SK-N-SH (cell line): ENCODE results near the gene ZNF646. TPM values are rescaled to one million over a fixed set of nuclear protein-coding genes. Genes with fewer than 3 reads are reported as not detected.
A peak's percentile ranks its signal among the peaks of the same experiment; 100 is the strongest.

ENCODE experiments used
- CTCF ChIA-PET: fragments of 300-600, 350-600 bp; formaldehyde crosslinking; extraction: SDS; loops from one replicate; lab custom pipeline; 2021; lab: Yijun Ruan, JAX
- POLR2A ChIA-PET: fragments of 350-600 bp; sonication (Branson Sonifier 250); formaldehyde crosslinking; extraction: SDS; loops from one replicate; lab custom pipeline; 2020; ENCODE audit warnings: antibody characterized with exemption, inconsistent platforms; lab: Yijun Ruan, JAX
- DNase-seq: peaks from one replicate; pipeline ENCODE4 v3.0.0; 2012
- H2AFZ ChIP-seq: fragments of 200-600 bp; sonication (generic); 2 replicates; pipeline ENCODE4 v1.8.1; 2016; ENCODE audit warnings: antibody characterized with exemption, mild to moderate bottlenecking, low read depth
- H3F3A ChIP-seq: fragments of 200-600 bp; sonication (generic); replicated peaks from 2 replicates; pipeline ENCODE3; 2016; ENCODE audit warnings: antibody characterized with exemption, mild to moderate bottlenecking; ENCODE audit not compliant: insufficient read depth
- H3K27ac ChIP-seq, 2 experiments: fragments of 200-500 bp in 1 of 2; fragments of 200-600 bp in 1 of 2; sonication (Bioruptor generic) in 1 of 2; sonication (generic), shearing (Covaris generic) in 1 of 2; 2 replicates each; pipeline versions ENCODE4 v1.5.1 to v1.6.1; 2014 to 2016; ENCODE audit warnings: low read depth in 2 of 2, inconsistent platforms in 1 of 2, low read length in 1 of 2, mild to moderate bottlenecking in 1 of 2, mixed read lengths in 1 of 2
- H3K27me3 ChIP-seq: fragments of 200-600 bp; sonication (generic), shearing (Covaris generic); 2 replicates; pipeline ENCODE4 v1.6.1; 2016; ENCODE audit warnings: mixed run types; ENCODE audit not compliant: insufficient read depth
- H3K36me3 ChIP-seq, 2 experiments: fragments of 200-500 bp in 1 of 2; fragments of 200-600 bp in 1 of 2; sonication (Bioruptor generic) in 1 of 2; sonication (generic) in 1 of 2; replicated peaks in 1 of 2; 2 replicates each; pipeline versions ENCODE3 to v1.5.1; 2014 to 2016; ENCODE audit warnings: low read length in 1 of 2, mild to moderate bottlenecking in 1 of 2; ENCODE audit not compliant: insufficient read depth in 2 of 2, control insufficient read depth in 1 of 2
- H3K4me1 ChIP-seq, 2 experiments: fragments of 200-500 bp in 1 of 2; fragments of 200-600 bp in 1 of 2; sonication (Bioruptor generic) in 1 of 2; sonication (generic), shearing (Covaris generic) in 1 of 2; 2 replicates each; pipeline versions ENCODE4 v1.5.1 to v1.6.1; 2014 to 2016; ENCODE audit warnings: low read depth in 1 of 2, low read length in 1 of 2, mixed run types in 1 of 2; ENCODE audit not compliant: insufficient read depth in 2 of 2, control insufficient read depth in 1 of 2
- H3K4me2 ChIP-seq: fragments of 200-600 bp; sonication (generic), shearing (Covaris generic); 2 replicates; pipeline ENCODE4 v1.6.1; 2017; ENCODE audit warnings: mixed run types
- H3K4me3 ChIP-seq, 2 experiments: fragments of 200-500 bp in 1 of 2; fragments of 200-600 bp in 1 of 2; sonication (Bioruptor generic) in 1 of 2; sonication (generic), shearing (Covaris generic) in 1 of 2; 2 replicates each; pipeline versions ENCODE4 v1.5.1 to v1.8.1; 2014 to 2016; ENCODE audit warnings: low read depth in 2 of 2, inconsistent platforms in 1 of 2, low read length in 1 of 2, mild to moderate bottlenecking in 1 of 2, mixed read lengths in 1 of 2, moderate library complexity in 1 of 2
- H3K79me2 ChIP-seq: fragments of 200-600 bp; sonication (generic); 2 replicates; pipeline ENCODE4 v1.8.1; 2017; ENCODE audit warnings: mild to moderate bottlenecking; ENCODE audit not compliant: insufficient read depth
- H3K9ac ChIP-seq: fragments of 200-600 bp; sonication (generic); 2 replicates; pipeline ENCODE4 v1.6.1; 2017; ENCODE audit warnings: mixed run types
- H3K9me2 ChIP-seq: fragments of 200-600 bp; sonication (generic); 2 replicates; pipeline ENCODE4 v1.6.1; 2017; ENCODE audit warnings: mixed run types
- H3K9me3 ChIP-seq: fragments of 200-600 bp; sonication (generic); 2 replicates; pipeline ENCODE4 v1.6.1; 2017; ENCODE audit warnings: mixed run types, mild to moderate bottlenecking, moderate library complexity
- H4K20me1 ChIP-seq: fragments of 200-600 bp; sonication (generic); 2 replicates; pipeline ENCODE4 v1.6.1; 2017; ENCODE audit warnings: mild to moderate bottlenecking, mixed run types; ENCODE audit not compliant: insufficient read depth
- CHD2 ChIP-seq: fragments of 150-350 bp; IDR thresholded peaks from 2 replicates; pipeline ENCODE4 v1.6.1; 2018; ENCODE audit warnings: low read length; ENCODE audit not compliant: partially characterized antibody
- ELF1 ChIP-seq: IDR thresholded peaks from 2 replicates; pipeline ENCODE4 v1.4.0; 2012
- EP300 ChIP-seq, 2 experiments: IDR thresholded peaks; 2 replicates each; pipeline versions ENCODE4 v1.4.0 to v1.6.1; 2012; ENCODE audit warnings: borderline replicate concordance in 1 of 2, low read depth in 1 of 2, low read length in 1 of 2
- EZH2phosphoT487 ChIP-seq: fragments of 200-600 bp; sonication (generic); IDR thresholded peaks from 2 replicates; pipeline ENCODE4 v1.6.1; 2017; ENCODE audit warnings: low read depth, mixed run types, mild to moderate bottlenecking, antibody characterized with exemption, moderate library complexity, borderline replicate concordance
- FOSL2 ChIP-seq: IDR thresholded peaks from 2 replicates; pipeline ENCODE4 v1.4.0; 2012; ENCODE audit warnings: low read depth, mild to moderate bottlenecking, moderate library complexity, borderline replicate concordance
- GATA2 ChIP-seq: sonication (generic); formaldehyde crosslinking; IDR thresholded peaks from 2 replicates; pipeline ENCODE4 v1.5.0; 2020; ENCODE audit warnings: mild to moderate bottlenecking, missing genetic modification reagents
- MAX ChIP-seq: IDR thresholded peaks from 2 replicates; pipeline ENCODE4 v1.4.0; 2012; ENCODE audit warnings: low read depth
- MEF2A ChIP-seq: IDR thresholded peaks from 2 replicates; pipeline ENCODE4 v1.4.0; 2012; ENCODE audit warnings: low read depth, borderline replicate concordance
- PBX3 ChIP-seq: IDR thresholded peaks from 2 replicates; pipeline ENCODE4; 2012
- POLR2AphosphoS5 ChIP-seq: IDR thresholded peaks from 2 replicates; pipeline ENCODE4 v1.6.1; 2012; ENCODE audit warnings: low read depth, low read length
- REST ChIP-seq: IDR thresholded peaks from 2 replicates; pipeline ENCODE4 v1.6.1; 2012; ENCODE audit warnings: mild to moderate bottlenecking, low read depth, low read length, moderate library complexity
- RFX5 ChIP-seq: IDR thresholded peaks from 2 replicates; pipeline ENCODE4 v1.6.1; 2012; ENCODE audit warnings: mild to moderate bottlenecking, improper control_type of control experiment, low read length
- SMC3 ChIP-seq: IDR thresholded peaks from 2 replicates; pipeline ENCODE4 v1.6.1; 2012; ENCODE audit warnings: low read depth, low read length, improper control_type of control experiment
- TAF1 ChIP-seq: IDR thresholded peaks from 2 replicates; pipeline ENCODE4 v1.6.1; 2012; ENCODE audit warnings: low read depth, mild to moderate bottlenecking, low read length, moderate library complexity, borderline replicate concordance
- TCF12 ChIP-seq: IDR thresholded peaks from 2 replicates; pipeline ENCODE4 v1.4.0; 2012
- TEAD4 ChIP-seq: IDR thresholded peaks from 2 replicates; pipeline ENCODE4 v1.4.0; 2012; ENCODE audit warnings: mild to moderate bottlenecking, borderline replicate concordance; ENCODE audit not compliant: insufficient read depth
- ZBTB33 ChIP-seq: IDR thresholded peaks from 2 replicates; pipeline ENCODE4 v1.4.0; 2012; ENCODE audit warnings: low read depth, borderline replicate concordance
- WGBS: methylation state at CpG from one replicate; pipeline ENCODE4 v1.1.6; 2017; ENCODE audit warnings: low lambda C conversion rate; 5-methylcytosine and 5-hydroxymethylcytosine counted together
- polyA plus RNA-seq, 3 experiments: library from polyadenylated mRNA; depleted of rRNA; stranded (reverse); fragments of >200 nt; gene quantifications; 2 replicates each; pipeline ENCODE4 v1.2.3, GENCODE V29; 2012

ZNF646 gene
- polyA plus RNA-seq, 1 of the 3 experiments (the other 2 are of a cell fraction), result 3.4 TPM

GRCh38 chr16:31067342-31067741 lies 6.9 kb upstream of the ZNF646 start:
- H3K9me3 ChIP-seq, result no peaks in the 10 kb centered on the region
- H3K27me3 ChIP-seq, result no peaks in the 10 kb centered on the region
- no peak overlapping the region for H3K4me2 ChIP-seq
- H2AFZ ChIP-seq, result no peak overlapping the region
- no peak overlapping the region for H3K9ac ChIP-seq
- H3F3A ChIP-seq, result peaks cover 12% of the 10 kb centered on the region
- CTCF ChIA-PET, result interaction anchor here (0.8 kb wide), 1 partner anchor 82 kb away, joined by 3 read pairs; no protein-coding TSS in a partner anchor
- H3K4me1 ChIP-seq, result peaks cover 3 to 17% of the 10 kb centered on the region in 2 experiments; a peak in 3 of 4 replicates
- H4K20me1 ChIP-seq, result no peaks in the 10 kb centered on the region
- DNase-seq, result no peak
- TF ChIP-seq ZBTB33, result no peak
- TF ChIP-seq EP300 (IDR thresholded peaks at IDR 0.05; ENCODE audit: borderline replicate concordance in 1 of 2, low read depth in 1 of 2, low read length in 1 of 2), result no peak
- TF ChIP-seq TAF1, result no peak
- no peak for TF ChIP-seq EZH2phosphoT487
- H3K79me2 ChIP-seq, result peaks cover 96% of the 10 kb centered on the region
- no peak overlapping the region for H3K4me3 ChIP-seq
- POLR2A ChIA-PET, result no interaction called here
- 94% methylated on average over 3 of the region's 3 CpGs for WGBS
- peaks cover 0 to 8% of the 10 kb centered on the region in 2 experiments for H3K36me3 ChIP-seq
- no peak overlapping the region for H3K27ac ChIP-seq
- no peaks in the 10 kb centered on the region for H3K9me2 ChIP-seq

- Histone ChIP-seq H3K9ac (peak overlapping the region; percentile 95), H3K27ac (peak overlapping the region; percentile 93 to 95), H3K36me3 (peaks cover 4 to 10% of the 10 kb centered on the region in 2 experiments), H3K27me3 (no peaks in the 10 kb centered on the region), H3K4me3 (peak overlapping the region; percentile 90 to 95), H3K79me2 (peaks cover 87% of the 10 kb centered on the region), H2AFZ (no peak overlapping the region), H3K9me2 (no peaks in the 10 kb centered on the region), H3K9me3 (no peaks in the 10 kb centered on the region), H3K4me2 (peak overlapping the region; percentile 93), H3F3A (peaks cover 9% of the 10 kb centered on the region), H4K20me1 (no peaks in the 10 kb centered on the region), H3K4me1 (peaks cover 5 to 14% of the 10 kb centered on the region in 2 experiments; a peak in 3 of 4 replicates)
- ChIA-PET POLR2A (interaction anchor here (2.7 kb wide), 1 partner anchor 108 kb away, joined by 15 read pairs; the partner anchor contains the start of gene FUS), CTCF (interaction anchor here (1.0 to 1.5 kb wide), 4 partner anchors 17 to 75 kb away, joined by 3 to 6 read pairs (median 3); partner anchors contain the start of gene PRSS53)
- 12% methylated on average over 4 of the region's 4 CpGs for whole genome bisulfite sequencing
- DNase-seq, result no peak
- TF ChIP-seq REST (no peak), ELF1 (no peak), MAX (no peak), POLR2AphosphoS5 (no peak), SMC3 (no peak), TCF12 (no peak), TEAD4 (no peak), CHD2 (no peak), GATA2 (CRISPR knock-in tag) (no peak), EZH2phosphoT487 (no peak), MEF2A (no peak), FOSL2 (no peak), RFX5 (no peak), PBX3 (no peak)
These were observed 2.4 kb upstream of the ZNF646 start for GRCh38 chr16:31071861-31072260.
